ENCODE measurements around the gene ATP11B.

- TF ChIP-seq CTCF (IDR thresholded peaks at IDR 0.05; ENCODE audit: poor library complexity) (no peak), EZH2phosphoT487 (IDR thresholded peaks at IDR 0.05; ENCODE audit: low read depth, severe bottlenecking, unreplicated experiment) (no peak), EZH2 (IDR thresholded peaks at IDR 0.05; ENCODE audit: borderline replicate concordance) (no peak)
These were observed 22.9 kb downstream of the ATP11B start for GRCh38 chr3:182816181-182816580.

Measured in hepatocyte (in vitro differentiated cells).